ENCODE measurements around the gene CRELD1.

Gene CRELD1

GRCh38 chr3:9914011-9914410, 19.6 kb upstream of the CRELD1 start:
- Histone ChIP-seq H3K9me2 (replicated peaks; ENCODE audit: insufficient read depth, low read length) (no peaks in the 10 kb centered on the region), H3K27ac (ENCODE audit: low read length) (no peak overlapping the region), H3K4me1 (ENCODE audit: low read length) (peaks cover 5% of the 10 kb centered on the region; the same call in 1 of the 2 replicates), H3K9ac (ENCODE audit: low read length) (no peak overlapping the region), H4K20me1 (ENCODE audit: insufficient read depth, low read length) (no peaks in the 10 kb centered on the region), H3K79me2 (ENCODE audit: low read length) (no peaks in the 10 kb centered on the region), H3K4me3 (ENCODE audit: low read length) (no peak overlapping the region), H3K36me3 (replicated peaks; ENCODE audit: insufficient read depth, low read length) (no peaks in the 10 kb centered on the region), H3K27me3 (replicated peaks; ENCODE audit: insufficient read depth, low read length) (no peaks in the 10 kb centered on the region), H2AFZ (ENCODE audit: low read length) (no peak overlapping the region), H3K9me3 (replicated peaks; ENCODE audit: insufficient read depth, low read length) (no peaks in the 10 kb centered on the region), H3F3A (ENCODE audit: insufficient read depth, low read length) (no peaks in the 10 kb centered on the region), H3K4me2 (ENCODE audit: low read depth, low read length) (no peak overlapping the region)
- no peak for DNase-seq
- TF ChIP-seq CTCF (IDR thresholded peaks at IDR 0.05; ENCODE audit: low read length) (no peak), EZH2phosphoT487 (IDR thresholded peaks at IDR 0.05; ENCODE audit: low read length) (no peak), EZH2 (optimal IDR thresholded peaks at IDR 0.05; ENCODE audit: low read depth, low read length) (no peak)

GRCh38 chr3:9914559-9915253, 18.9 kb upstream of the CRELD1 start:
- Histone ChIP-seq H4K20me1 (ENCODE audit: insufficient read depth, low read length) (no peaks in the 10 kb centered on the region), H3K9me3 (replicated peaks; ENCODE audit: insufficient read depth, low read length) (no peaks in the 10 kb centered on the region), H3K4me3 (ENCODE audit: low read length) (peak overlapping the region; percentile 60; the same call in 1 of the 2 replicates), H3K9me2 (replicated peaks; ENCODE audit: insufficient read depth, low read length) (no peaks in the 10 kb centered on the region), H3K4me2 (ENCODE audit: low read depth, low read length) (peak overlapping the region; percentile 98; the same call in 1 of the 2 replicates), H3F3A (ENCODE audit: insufficient read depth, low read length) (no peaks in the 10 kb centered on the region), H3K36me3 (replicated peaks; ENCODE audit: insufficient read depth, low read length) (no peaks in the 10 kb centered on the region), H3K9ac (ENCODE audit: low read length) (no peak overlapping the region), H2AFZ (ENCODE audit: low read length) (no peak overlapping the region), H3K4me1 (ENCODE audit: low read length) (peaks cover 5% of the 10 kb centered on the region; the same call in 1 of the 2 replicates), H3K27ac (ENCODE audit: low read length) (no peak overlapping the region), H3K79me2 (ENCODE audit: low read length) (no peaks in the 10 kb centered on the region), H3K27me3 (replicated peaks; ENCODE audit: insufficient read depth, low read length) (no peaks in the 10 kb centered on the region)
- TF ChIP-seq EZH2 (optimal IDR thresholded peaks at IDR 0.05; ENCODE audit: low read depth, low read length) (no peak), EZH2phosphoT487 (IDR thresholded peaks at IDR 0.05; ENCODE audit: low read length) (no peak)
- no peak for DNase-seq

GRCh38 chr3:9915254-9916141, 18.1 kb upstream of the CRELD1 start:
- TF ChIP-seq CTCF (IDR thresholded peaks at IDR 0.05; ENCODE audit: low read length) (no peak), EZH2phosphoT487 (IDR thresholded peaks at IDR 0.05; ENCODE audit: low read length) (no peak), EZH2 (optimal IDR thresholded peaks at IDR 0.05; ENCODE audit: low read depth, low read length) (no peak)
- Histone ChIP-seq H3K27ac (ENCODE audit: low read length) (no peak overlapping the region), H3K4me3 (ENCODE audit: low read length) (peak overlapping the region; percentile 60), H3K36me3 (replicated peaks; ENCODE audit: insufficient read depth, low read length) (no peaks in the 10 kb centered on the region), H3K4me2 (ENCODE audit: low read depth, low read length) (peak overlapping the region; percentile 98), H4K20me1 (ENCODE audit: insufficient read depth, low read length) (no peaks in the 10 kb centered on the region), H2AFZ (ENCODE audit: low read length) (peak overlapping the region; percentile 97), H3K9me3 (replicated peaks; ENCODE audit: insufficient read depth, low read length) (no peaks in the 10 kb centered on the region), H3K4me1 (ENCODE audit: low read length) (peaks cover 5% of the 10 kb centered on the region; the same call in 1 of the 2 replicates), H3K9me2 (replicated peaks; ENCODE audit: insufficient read depth, low read length) (no peaks in the 10 kb centered on the region), H3K27me3 (replicated peaks; ENCODE audit: insufficient read depth, low read length) (no peaks in the 10 kb centered on the region), H3K9ac (ENCODE audit: low read length) (peak overlapping the region; percentile 2; the same call in 1 of the 2 replicates), H3K79me2 (ENCODE audit: low read length) (no peaks in the 10 kb centered on the region), H3F3A (ENCODE audit: insufficient read depth, low read length) (no peaks in the 10 kb centered on the region)
- peak; percentile 12 for DNase-seq

Measured in MM.1S (cell line).